Natural killer cell (primary cell): ENCODE results near the gene FALEC. TPM values are rescaled to one million over a fixed set of nuclear protein-coding genes. Genes with fewer than 3 reads are reported as not detected.

Experiments
- ATAC-seq, 3 donors: fragments of 150-1000 bp in 2 of 3; fragments of 200-7000 bp in 1 of 3; cut with Tn5 transposase; 1 replicate in 1 of 3; 2 replicates in 2 of 3; pipeline ENCODE4 v1.10.0; 2021; ENCODE audit warnings: mild to moderate bottlenecking in 2 of 3, moderate library complexity in 2 of 3
- DNase-seq, 2 donors: peaks; one replicate each; pipeline versions ENCODE4 v3.0.0 to v3.0.0-alpha.2; 2013 to 2021; ENCODE audit warnings: mixed read lengths in 1 of 2
- H3K27ac ChIP-seq: one replicate; pipeline ENCODE4 v1.5.1; 2013; ENCODE audit warnings: mild to moderate bottlenecking, low read length
- H3K27me3 ChIP-seq: one replicate; pipeline ENCODE4 v1.6.1; 2013; ENCODE audit warnings: low read length; ENCODE audit not compliant: control insufficient read depth, insufficient read depth
- H3K36me3 ChIP-seq: one replicate; pipeline ENCODE4 v1.6.1; 2013; ENCODE audit warnings: low read length; ENCODE audit not compliant: control insufficient read depth, insufficient read depth
- H3K4me1 ChIP-seq: one replicate; pipeline ENCODE4 v1.6.1; 2013; ENCODE audit warnings: low read length; ENCODE audit not compliant: control insufficient read depth, insufficient read depth
- H3K4me3 ChIP-seq: one replicate; pipeline ENCODE4 v1.5.1; 2013; ENCODE audit warnings: low read length
- H3K9me3 ChIP-seq: one replicate; pipeline ENCODE4 v1.6.1; 2013; ENCODE audit warnings: low read length; ENCODE audit not compliant: control insufficient read depth, insufficient read depth
- H3K27ac Mint-ChIP-seq, 2 donors: one replicate each; pipeline ENCODE4 v1.8.0; 2022; ENCODE audit warnings: mild to moderate bottlenecking in 2 of 2, mixed read lengths in 2 of 2, moderate library complexity in 1 of 2
- H3K27me3 Mint-ChIP-seq, 2 donors: one replicate each; pipeline ENCODE4 v1.8.0; 2022; ENCODE audit warnings: low read depth in 2 of 2, mixed read lengths in 2 of 2
- H3K36me3 Mint-ChIP-seq: one replicate; pipeline ENCODE4 v1.8.0; 2022; ENCODE audit warnings: mixed read lengths
- H3K4me1 Mint-ChIP-seq, 2 donors: one replicate each; pipeline ENCODE4 v1.8.0; 2022; ENCODE audit warnings: mixed read lengths in 2 of 2
- H3K4me3 Mint-ChIP-seq: one replicate; pipeline ENCODE4 v1.8.0; 2022; ENCODE audit warnings: mild to moderate bottlenecking, moderate library complexity, mixed read lengths
- H3K9me3 Mint-ChIP-seq, 2 donors: one replicate each; pipeline ENCODE4 v1.8.0; 2022; ENCODE audit warnings: mixed read lengths in 2 of 2
- CTCF ChIP-seq: fragments of 200-600 bp; IDR thresholded peaks from one replicate; pipeline ENCODE4 v1.8.0; 2022; ENCODE audit warnings: antibody characterized with exemption
- WGBS: methylation state at CpG from one replicate; pipeline ENCODE4 v1.1.7; 2013; ENCODE audit warnings: missing lambda C conversion rate; ENCODE audit not compliant: insufficient coverage; 5-methylcytosine and 5-hydroxymethylcytosine counted together
- intact Hi-C: fragments of 100-400 bp; cut with micrococcal nuclease; formaldehyde crosslinking; loops from one replicate; pipeline ENCODE4 v1.14.2; 2022
- total RNA-seq, 4 donors: library from RNA; stranded (reverse); fragments of 120-200 nt in 1 of 4; gene quantifications; one replicate each; pipeline versions ENCODE4 v1.2.3 to v1.2.4, GENCODE V29; 2013 to 2022

Gene FALEC
- total RNA-seq, 3 donors from 2014 or later (not counting 1 experiment from before 2014, with no cell fraction given): not detected

- H3K27me3 Mint-ChIP-seq: no peaks in the 10 kb centered on the region
- no peaks in the 10 kb centered on the region for H3K9me3 ChIP-seq
- ATAC-seq: no peak
- H3K36me3 Mint-ChIP-seq: peaks cover 33% of the 10 kb centered on the region
- H3K27ac Mint-ChIP-seq: peak overlapping the region; percentile 96 to 99
- 10% methylated on average over 1 of the region's 1 CpG for WGBS
- peak overlapping the region; percentile 100 for H3K4me3 Mint-ChIP-seq
- H3K27ac ChIP-seq: peak overlapping the region; percentile 8
- no peak for TF ChIP-seq CTCF
- no peaks in the 10 kb centered on the region for H3K27me3 ChIP-seq
- H3K4me1 Mint-ChIP-seq: peaks cover 64 to 68% of the 10 kb centered on the region in 2 donors
- peak overlapping the region; percentile 79 for H3K4me3 ChIP-seq
- intact Hi-C loops: loop anchor here (2.0 kb wide), 1 partner anchor 45 kb away; no protein-coding TSS in a partner anchor
- peaks cover 67% of the 10 kb centered on the region for H3K36me3 ChIP-seq
- no peaks in the 10 kb centered on the region for H3K9me3 Mint-ChIP-seq
- DNase-seq: peak in 1 of 2 donors; percentile 26
- peaks cover 50% of the 10 kb centered on the region for H3K4me1 ChIP-seq
These were observed 60.2 kb downstream of the FALEC start for GRCh38 chr1:150575518-150576366.

GRCh38 chr1:150576367-150576711, 60.8 kb downstream of the FALEC start:
- Histone ChIP-seq H3K27me3 (no peaks in the 10 kb centered on the region), H3K9me3 (no peaks in the 10 kb centered on the region), H3K36me3 (peaks cover 63% of the 10 kb centered on the region), H3K27ac (peak overlapping the region; percentile 100), H3K4me1 (peaks cover 44% of the 10 kb centered on the region), H3K4me3 (peak overlapping the region; percentile 79)
- peak overlapping the region; percentile 96 to 99 for H3K27ac Mint-ChIP-seq
- ATAC-seq (no peak), DNase-seq (peak in 1 of 2 donors; percentile 16)
- H3K36me3 Mint-ChIP-seq: peaks cover 33% of the 10 kb centered on the region
- TF ChIP-seq CTCF: no peak
- no peaks in the 10 kb centered on the region for H3K9me3 Mint-ChIP-seq
- intact Hi-C loops: loop anchor here (2.0 kb wide), 1 partner anchor 44 kb away; no protein-coding TSS in a partner anchor
- H3K27me3 Mint-ChIP-seq: no peaks in the 10 kb centered on the region
- WGBS: 0% methylated on average over 1 of the region's 4 CpGs
- H3K4me1 Mint-ChIP-seq: peaks cover 60 to 63% of the 10 kb centered on the region in 2 donors
- peak overlapping the region; percentile 100 for H3K4me3 Mint-ChIP-seq

GRCh38 chr1:150576794-150577556, 61.4 kb downstream of the FALEC start:
- H3K4me1 Mint-ChIP-seq: peaks cover 60 to 63% of the 10 kb centered on the region in 2 donors
- Histone ChIP-seq H3K9me3 (no peaks in the 10 kb centered on the region), H3K4me1 (peaks cover 38% of the 10 kb centered on the region), H3K27ac (peak overlapping the region; percentile 100), H3K4me3 (peak overlapping the region; percentile 79), H3K36me3 (peaks cover 62% of the 10 kb centered on the region), H3K27me3 (no peaks in the 10 kb centered on the region)
- peak overlapping the region; percentile 100 for H3K4me3 Mint-ChIP-seq
- H3K27me3 Mint-ChIP-seq: no peaks in the 10 kb centered on the region
- H3K36me3 Mint-ChIP-seq: peaks cover 33% of the 10 kb centered on the region
- ATAC-seq (no peak), DNase-seq (peak in 1 of 2 donors; percentile 30)
- H3K9me3 Mint-ChIP-seq: no peaks in the 10 kb centered on the region
- peak overlapping the region; percentile 96 to 99 for H3K27ac Mint-ChIP-seq
- intact Hi-C loops: loop anchor here (2.0 kb wide), 1 partner anchor 44 kb away; no protein-coding TSS in a partner anchor
- TF ChIP-seq CTCF: no peak
- 8% methylated on average over 2 of the region's 2 CpGs for WGBS
